ENCODE measurements around the gene NUDT3.
"Not testable (repeated sequence)": the region's sequence is repeated elsewhere in the genome, so short reads cannot be mapped to it uniquely, and the experiment has no call there.

Gene NUDT3

GRCh38 chr6:34365781-34366638 is 26.5 kb downstream of the NUDT3 start:
- DNase-seq = peak; percentile 68

GRCh38 chr6:34363681-34364075 is 28.8 kb downstream of the NUDT3 start:
- DNase-seq = not testable (repeated sequence)

DNA sequence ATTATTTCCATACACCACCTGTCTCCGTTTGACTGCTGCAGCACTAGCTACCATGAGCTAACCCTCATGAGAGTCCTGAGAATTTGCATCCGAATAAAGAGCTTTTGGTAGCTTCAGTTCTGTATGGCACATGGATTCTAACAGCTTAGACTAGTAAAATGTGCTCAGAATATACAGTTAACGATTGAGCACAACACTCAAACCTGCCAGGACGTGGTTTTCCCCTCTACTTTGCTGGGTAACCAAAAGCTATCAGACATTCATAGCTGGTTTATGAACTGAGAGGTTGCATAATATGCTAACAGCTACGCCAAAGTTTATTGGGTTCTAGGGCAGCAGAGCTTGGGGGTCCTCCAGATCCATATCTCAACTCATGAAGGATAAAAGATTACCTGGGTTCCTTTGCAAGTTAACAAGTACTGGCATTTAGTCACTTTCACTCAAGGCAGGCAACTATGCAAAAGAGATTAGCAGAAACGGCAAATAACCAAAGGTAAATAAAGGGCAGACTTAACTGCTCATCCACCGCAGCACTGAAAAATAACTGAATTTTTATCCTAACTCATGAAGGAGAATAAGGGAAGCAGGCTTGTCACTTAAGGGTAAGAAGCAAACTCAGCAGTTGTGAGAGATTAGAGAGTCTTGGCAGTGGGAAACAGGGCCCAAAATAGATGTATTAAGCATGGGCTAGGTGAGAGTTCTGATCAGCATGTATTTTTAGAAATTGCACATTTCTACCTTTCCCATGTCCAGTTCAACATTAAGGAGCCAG is 29.4 kb downstream of the NUDT3 start:
- DNase-seq = no peak

GRCh38 chr6:34362176-34362575 is 30.3 kb downstream of the NUDT3 start:
- no peak for DNase-seq

GRCh38 chr6:34360556-34360955 is 31.9 kb downstream of the NUDT3 start:
- DNase-seq = peak; percentile 17

GRCh38 chr6:34359418-34360158 is 32.9 kb downstream of the NUDT3 start:
- DNase-seq = peak; percentile 47

GRCh38 chr6:34358389-34358905 is 34.0 kb downstream of the NUDT3 start:
- peak; percentile 41 for DNase-seq

DNA sequence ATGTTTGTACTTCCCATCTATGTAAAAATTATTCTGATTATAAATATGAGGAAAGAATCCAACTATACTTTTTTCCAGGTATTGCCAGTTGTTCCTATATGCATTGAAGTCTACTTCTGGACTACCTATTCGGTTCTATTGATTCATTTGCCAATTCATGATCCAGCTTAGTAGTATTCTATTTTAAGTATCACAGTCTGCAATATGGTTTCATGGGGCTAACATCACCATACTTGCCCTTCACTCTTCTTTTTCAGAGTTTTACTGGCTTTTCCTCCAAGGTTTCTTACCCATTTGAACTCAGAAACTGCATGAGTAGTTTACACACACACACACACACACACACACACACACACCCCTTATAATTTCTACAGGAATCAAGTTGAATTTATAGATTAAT is 34.5 kb downstream of the NUDT3 start:
- no peak for DNase-seq

GRCh38 chr6:34355889-34356288 is 36.6 kb downstream of the NUDT3 start:
- no peak for DNase-seq

DNA sequence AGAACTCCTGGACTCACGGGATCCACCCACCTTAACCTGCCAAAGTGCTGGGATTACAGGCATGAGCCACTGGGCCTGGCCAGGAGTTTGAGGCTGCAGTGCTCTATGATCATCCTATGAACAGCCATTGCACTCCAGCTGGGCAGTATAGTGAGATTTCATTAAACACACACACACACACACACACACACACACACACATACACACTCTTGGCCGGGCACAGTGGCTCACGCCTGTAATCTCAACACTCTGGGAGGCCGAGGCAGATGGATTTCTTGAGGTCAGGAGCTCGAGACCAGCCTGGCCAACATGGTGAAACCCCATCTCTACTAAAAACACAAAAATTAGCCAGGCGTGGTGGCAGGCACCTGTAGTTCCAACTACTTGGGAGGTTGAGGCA is 38.2 kb downstream of the NUDT3 start:
- not testable (repeated sequence) for DNase-seq

- DNase-seq = not testable (repeated sequence)
Observed at GRCh38 chr6:34353530-34353929, 38.9 kb downstream of the NUDT3 start.

GRCh38 chr6:34352305-34352937 is 40.0 kb downstream of the NUDT3 start:
- DNase-seq = peak; percentile 46

- DNase-seq = no peak
Observed at GRCh38 chr6:34350934-34351217, 41.6 kb downstream of the NUDT3 start.

DNA sequence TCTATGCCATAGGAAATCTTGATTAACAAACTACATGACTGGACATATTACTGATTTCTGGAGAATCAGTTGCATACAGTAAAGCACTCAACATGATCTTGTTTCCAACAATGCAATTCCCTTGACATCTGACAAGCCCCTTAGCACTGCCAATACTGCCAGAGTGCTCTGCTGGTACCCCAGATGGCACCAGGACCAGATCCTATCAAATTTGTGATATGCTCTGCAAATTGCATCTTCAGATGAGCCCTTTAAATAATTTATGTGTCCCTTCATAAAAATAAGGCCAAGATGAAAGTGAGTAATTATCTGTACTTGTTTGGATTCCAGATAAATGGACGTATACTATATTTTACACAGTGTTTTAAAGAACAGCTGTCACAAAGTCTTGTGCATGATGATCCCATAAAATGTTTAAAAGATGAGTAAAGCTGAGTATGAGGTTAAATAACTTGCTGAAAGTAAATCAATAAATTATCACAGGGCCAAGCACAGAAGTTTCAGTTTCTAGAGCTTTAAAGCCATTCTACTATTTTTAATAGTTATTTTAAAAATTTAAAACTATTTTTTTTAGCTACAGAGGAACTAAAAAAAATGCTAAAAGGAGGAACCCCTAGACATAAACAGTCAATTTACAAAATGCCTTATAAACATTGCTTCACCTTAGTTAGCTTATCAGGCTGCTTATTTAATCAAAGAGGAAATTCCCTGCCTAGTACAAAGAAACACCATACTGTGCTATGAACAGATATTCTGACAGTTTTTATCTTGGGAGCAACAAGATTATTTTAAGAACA is 42.1 kb downstream of the NUDT3 start:
- peak; percentile 51 for DNase-seq

DNA sequence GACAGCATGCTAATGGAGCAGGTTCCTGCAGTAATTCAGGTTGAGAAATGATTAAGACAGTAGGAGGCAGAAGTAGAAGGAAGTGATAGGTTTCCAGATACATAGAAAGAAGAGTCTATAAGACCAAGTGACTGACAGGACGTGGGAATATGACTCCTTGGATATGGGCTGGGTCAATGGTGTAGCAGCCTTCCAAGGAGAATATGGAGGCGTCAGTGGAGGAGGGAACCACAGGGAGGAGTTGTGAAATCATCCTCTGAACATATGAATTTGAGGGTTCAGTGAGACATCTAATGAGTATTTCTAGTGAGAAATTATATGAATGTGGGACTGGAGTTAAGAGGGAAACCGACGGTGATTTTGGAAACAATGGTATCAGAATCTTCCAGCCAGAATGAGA is 43.3 kb downstream of the NUDT3 start:
- peak; percentile 39 for DNase-seq

DNA sequence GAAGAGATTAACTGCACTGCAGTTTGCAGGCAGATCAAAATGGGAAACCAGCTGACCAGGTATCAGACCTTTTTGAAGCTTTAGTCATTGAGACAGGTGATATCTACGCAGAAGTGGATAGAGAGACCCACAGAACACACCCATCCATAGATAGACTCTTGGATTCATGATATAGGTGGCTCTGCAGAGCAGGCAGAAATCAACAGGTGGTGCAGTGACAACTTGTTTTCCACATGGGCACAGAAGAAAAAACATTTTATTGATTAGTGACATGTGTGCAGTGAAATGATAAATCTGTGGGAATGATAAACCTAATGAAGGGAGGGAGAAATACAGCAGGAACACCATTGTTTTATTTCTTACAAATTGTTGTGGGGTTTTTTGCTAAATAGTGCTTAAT is 45.2 kb downstream of the NUDT3 start:
- no peak for DNase-seq

- DNase-seq = no peak
Observed at GRCh38 chr6:34346175-34347119, 46.0 kb downstream of the NUDT3 start.

DNA sequence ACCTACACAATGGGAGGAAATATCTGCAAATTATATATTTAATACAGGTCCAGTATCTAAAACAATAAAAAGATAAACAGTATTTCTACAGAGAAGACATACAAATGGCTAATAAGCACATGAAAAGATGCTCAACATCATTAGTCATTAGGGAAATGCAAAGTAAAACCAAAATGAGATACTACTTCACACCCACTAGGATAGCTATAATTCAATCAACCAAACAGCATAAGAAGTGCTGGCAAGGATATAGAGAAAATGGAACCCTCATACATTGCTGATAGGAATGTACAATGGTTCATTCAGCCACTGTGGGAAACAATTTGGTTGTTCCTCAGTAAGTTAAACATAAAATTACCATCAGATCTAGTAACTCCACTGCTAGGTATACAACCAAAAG is 48.7 kb downstream of the NUDT3 start:
- no peak for DNase-seq

DNA sequence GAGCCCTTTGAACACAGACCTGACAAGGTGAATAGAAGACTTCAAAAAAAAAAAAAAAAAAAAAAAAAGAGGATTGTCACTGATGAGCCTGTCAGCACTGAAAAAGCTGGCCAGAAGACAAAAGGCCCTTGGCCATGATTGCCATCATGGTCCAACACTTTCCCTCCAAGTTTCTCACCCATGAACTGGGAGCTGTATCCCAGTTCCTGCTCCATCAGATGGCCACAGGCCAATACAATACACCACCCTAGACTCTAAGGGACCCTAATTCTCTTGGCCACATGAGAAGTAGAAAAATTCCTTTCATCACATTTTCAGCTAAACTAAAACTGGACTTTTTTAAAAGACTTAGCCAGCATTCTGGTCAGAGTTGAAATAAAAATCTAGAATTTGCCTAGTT is 50.2 kb downstream of the NUDT3 start:
- no peak for DNase-seq

- DNase-seq = peak; percentile 66
Observed at GRCh38 chr6:34341481-34341971, 50.9 kb downstream of the NUDT3 start.

Measured in HCEC 1CT (cell line).